Activated CD8-positive, alpha-beta memory T cell treated with anti-CD3 and anti-CD28 coated beads, Interleukin-2, amount 10 ng/mL, durations not matched to agents 7 days and 5 days (primary cell): ENCODE measurements around the gene HECTD4. TPM values are rescaled to one million over a fixed set of nuclear protein-coding genes. Genes with fewer than 3 reads are reported as not detected.

ENCODE experiments used
- microRNA-seq: library from miRNA; unstranded; fragments of <30 nt; microRNA quantifications from one replicate; pipeline ENCODE4 v1.2.0, GENCODE V29; 2022
- total RNA-seq, 2 experiments: library from RNA; stranded (reverse); gene quantifications; one replicate each; pipeline ENCODE4 v1.2.3, GENCODE V29; 2021

The HECTD4 gene
- total RNA-seq, 2 experiments from 2014 or later: 49.3 to 55.4 TPM

Small RNA genes lying within 50 kb of the gene (microRNA-seq; reads per million reads assigned to microRNA genes)
- gene MIR6861: not detected

Other genes with a start within 250 kb of the HECTD4 start
- 1,000 to 10,000 TPM in 1 of 2 experiments, 100 to 1,000 TPM in 1; 778 to 1,078 TPM for gene RPL6, start 27.2 kb upstream of the HECTD4 start, total RNA-seq
- gene PTPN11, start 36.5 kb upstream of the HECTD4 start, total RNA-seq: 100 to 1,000 TPM in 1 of 2 experiments, 10 to 100 TPM in 1; 90.9 to 118 TPM